GM18511 (cell line): ENCODE data around the gene ERF.
A peak's percentile ranks its signal among the peaks of the same experiment; 100 is the strongest.
"Not testable (repeated sequence)": the region's sequence is repeated elsewhere in the genome, so short reads cannot be mapped to it uniquely, and the experiment has no call there.

Experiments
- ATAC-seq: cut with Tn5 transposase; IDR thresholded peaks from one replicate; pipeline ENCODE4 v1.9.1; 2021; ENCODE audit warnings: mild to moderate bottlenecking, moderate library complexity; ENCODE audit not compliant: unreplicated experiment

The ERF gene

GRCh38 chr19:42276284-42276683 is 21.4 kb upstream of the ERF start:
- no peak for ATAC-seq

GRCh38 chr19:42275517-42275916 is 20.6 kb upstream of the ERF start:
- ATAC-seq = no peak

GRCh38 chr19:42275103-42275502 is 20.2 kb upstream of the ERF start:
- no peak for ATAC-seq

- ATAC-seq = no peak
Measured at GRCh38 chr19:42274065-42274682, 19.2 kb upstream of the ERF start.

GRCh38 chr19:42273407-42274064 is 18.6 kb upstream of the ERF start:
- ATAC-seq = no peak

- no peak for ATAC-seq
Measured at GRCh38 chr19:42272989-42273406, 18.1 kb upstream of the ERF start.

- ATAC-seq = no peak
Measured at GRCh38 chr19:42272535-42272897, 17.6 kb upstream of the ERF start.

GRCh38 chr19:42271861-42272534 is 17.1 kb upstream of the ERF start:
- ATAC-seq = no peak

GRCh38 chr19:42271045-42271419 is 16.1 kb upstream of the ERF start:
- ATAC-seq = no peak

GRCh38 chr19:42270346-42271044 is 15.6 kb upstream of the ERF start:
- no peak for ATAC-seq

- ATAC-seq = no peak
Measured at GRCh38 chr19:42269478-42270345, 14.8 kb upstream of the ERF start.

- peak; percentile 85 for ATAC-seq
Measured at GRCh38 chr19:42268704-42269477, 14.0 kb upstream of the ERF start, which contains the start of gene CIC. CIC (plus strand) TSS chr19:42269252; CDS start chr19:42271784, 2,532 bp downstream.

GRCh38 chr19:42268142-42268703 is 13.3 kb upstream of the ERF start:
- ATAC-seq = peak; percentile 63

- ATAC-seq = no peak
Measured at GRCh38 chr19:42267644-42268141, 12.8 kb upstream of the ERF start.

GRCh38 chr19:42266928-42267603 is 12.1 kb upstream of the ERF start:
- ATAC-seq = not testable (repeated sequence)

- ATAC-seq = not testable (repeated sequence)
Measured at GRCh38 chr19:42266105-42266504, 11.2 kb upstream of the ERF start.

GRCh38 chr19:42261763-42262162 is 6.8 kb upstream of the ERF start:
- ATAC-seq = no peak

GRCh38 chr19:42257842-42258241 is 2.9 kb upstream of the ERF start:
- not testable (repeated sequence) for ATAC-seq
